ENCODE measurements around the gene ABCG1.

Gene ABCG1

DNA sequence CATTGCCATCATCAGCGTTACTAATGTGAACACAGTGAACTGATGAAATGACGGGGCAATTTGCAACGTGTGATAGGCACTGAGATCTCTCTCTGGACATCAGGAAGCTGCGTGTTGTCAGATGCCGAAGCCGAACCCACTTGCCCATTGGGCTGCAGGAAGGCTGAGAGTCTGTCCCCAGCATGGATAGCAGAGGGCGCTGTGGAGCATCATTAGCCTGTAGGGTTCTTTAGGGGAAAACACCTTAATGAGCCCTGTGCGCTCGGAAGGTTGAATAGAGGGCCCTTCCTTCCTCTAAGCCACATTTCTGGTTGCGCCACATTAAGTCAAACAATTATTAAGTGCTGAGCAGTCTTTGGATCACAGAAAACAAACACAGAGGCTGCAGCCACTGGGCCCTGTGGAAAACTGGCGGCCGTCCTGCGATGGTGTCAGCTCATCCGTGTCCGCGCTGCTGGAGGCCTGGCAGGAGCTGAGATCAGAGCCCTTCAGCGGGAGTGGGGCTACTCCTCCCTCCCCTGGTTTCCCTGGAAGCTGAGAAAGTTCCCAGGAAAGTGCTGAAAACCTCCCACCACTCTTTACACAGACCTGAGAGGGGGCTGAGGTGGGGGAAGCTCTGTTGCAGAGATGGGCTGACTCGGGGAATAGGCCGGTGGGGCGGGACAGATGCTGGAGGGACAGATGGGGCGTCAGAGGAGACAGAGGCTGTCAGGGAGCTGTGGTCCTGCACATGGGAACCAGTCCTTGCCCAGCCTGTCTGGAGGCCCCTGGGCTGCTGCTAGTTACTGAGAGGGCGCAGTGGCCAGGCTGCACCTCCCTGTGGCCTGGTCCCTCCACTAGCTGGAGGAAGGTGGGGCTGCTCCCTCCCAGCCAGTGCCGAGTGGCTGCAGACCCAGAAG lies 119.1 kb downstream of the ABCG1 start:
- peak; percentile 93 for DNase-seq

- no peak for DNase-seq
These were observed 120.1 kb downstream of the ABCG1 start for GRCh38 chr21:42338729-42339715.

- DNase-seq: no peak
These were observed 121.5 kb downstream of the ABCG1 start for GRCh38 chr21:42340187-42341050.

GRCh38 chr21:42341776-42342542 lies 123.0 kb downstream of the ABCG1 start:
- peak; percentile 14 for DNase-seq

- DNase-seq: no peak
These were observed 124.2 kb downstream of the ABCG1 start for GRCh38 chr21:42343101-42343500.

- no peak for DNase-seq
These were observed 124.6 kb downstream of the ABCG1 start for GRCh38 chr21:42343556-42343955.

- DNase-seq: no peak
These were observed 125.1 kb downstream of the ABCG1 start for GRCh38 chr21:42343963-42344510.

DNA sequence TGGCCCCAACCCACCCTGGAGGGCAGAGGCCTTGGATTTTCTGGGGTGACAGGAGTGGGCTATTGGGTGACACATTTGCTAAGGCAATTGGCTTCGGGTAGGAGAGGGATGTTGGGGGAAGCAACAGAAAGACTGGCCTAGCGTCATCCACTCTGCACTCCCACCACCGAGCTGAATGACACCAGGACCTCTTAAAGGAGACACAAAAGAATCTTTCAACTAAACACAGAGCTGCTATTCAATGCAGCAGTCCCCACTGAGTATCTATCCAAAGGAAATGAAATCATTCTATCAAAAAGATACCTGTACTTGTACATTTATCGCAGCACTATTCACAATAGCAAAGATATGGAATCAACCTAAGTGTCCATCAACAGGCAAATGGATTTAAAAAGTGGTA lies 125.7 kb downstream of the ABCG1 start:
- DNase-seq: no peak

DNA sequence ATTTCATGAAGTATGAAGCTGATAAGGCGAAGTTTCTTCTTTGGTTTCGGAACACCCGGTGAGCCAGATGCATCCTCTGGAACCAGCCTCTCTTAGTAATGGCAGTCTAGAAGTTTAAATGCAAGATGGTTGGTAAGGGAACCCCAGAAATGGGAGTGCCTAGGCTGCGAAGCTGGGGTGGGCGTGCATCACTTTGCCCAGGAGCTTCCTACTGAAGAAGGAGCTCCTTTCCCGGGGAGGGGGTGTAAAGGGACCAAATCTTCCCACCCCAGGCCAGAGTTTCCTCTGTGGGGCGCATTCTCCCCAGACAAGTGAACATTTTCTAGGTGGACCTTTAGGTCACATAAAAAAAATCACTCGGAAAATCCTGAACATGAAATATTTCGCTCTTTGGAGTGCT lies 127.5 kb downstream of the ABCG1 start:
- no peak for DNase-seq
